Measurements from ENCODE around the gene ITIH1.
"Not testable (repeated sequence)": the region's sequence is repeated elsewhere in the genome, so short reads cannot be mapped to it uniquely, and the experiment has no call there.

The ITIH1 gene

DNA sequence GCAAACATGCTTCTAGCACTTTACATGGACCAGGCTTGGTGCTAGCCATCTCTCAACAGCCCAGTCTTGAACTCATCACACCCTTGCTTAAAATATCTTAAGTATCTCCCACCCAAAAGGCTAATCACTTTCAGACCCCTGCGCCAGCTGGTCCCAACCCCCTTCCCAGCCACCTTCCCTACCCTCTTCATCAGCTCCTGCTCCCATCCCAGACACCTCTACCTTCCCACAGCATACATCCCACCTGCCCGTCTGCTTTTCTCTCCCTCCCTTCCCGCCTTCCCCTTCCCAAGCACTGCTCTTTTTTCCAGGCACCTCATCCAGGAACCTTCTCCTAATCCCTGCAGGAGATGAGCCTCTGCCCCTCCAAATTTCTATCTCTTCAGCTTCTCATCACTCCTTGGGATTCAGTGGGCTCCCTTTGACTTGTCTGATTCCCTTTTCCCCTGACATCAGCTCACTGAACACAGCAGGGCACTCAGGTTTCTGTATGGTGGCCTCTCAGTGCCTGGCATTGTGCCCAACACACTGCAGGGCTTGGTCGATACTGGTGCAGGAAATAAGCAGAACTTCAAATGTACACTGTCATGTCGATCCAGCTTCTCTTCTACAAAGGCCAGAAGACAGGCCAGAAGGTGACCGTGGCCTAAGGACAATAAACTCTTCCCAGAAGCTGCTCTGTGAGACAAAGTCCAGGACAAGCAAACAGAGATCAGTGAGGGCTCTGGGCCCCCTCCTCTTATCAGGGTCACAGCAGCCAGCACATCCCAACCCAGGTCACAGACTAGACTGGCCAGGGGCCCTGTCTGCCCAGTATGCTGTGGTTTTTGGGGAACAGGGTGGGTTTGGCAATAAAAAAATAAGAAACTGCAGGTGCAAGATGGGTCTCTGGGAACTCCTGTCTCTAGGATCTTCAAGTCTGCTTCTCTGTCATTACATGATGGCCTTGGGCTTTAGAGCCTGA, 2.2 kb upstream of the ITIH1 start:
- DNase-seq, result peak; percentile 19

DNA sequence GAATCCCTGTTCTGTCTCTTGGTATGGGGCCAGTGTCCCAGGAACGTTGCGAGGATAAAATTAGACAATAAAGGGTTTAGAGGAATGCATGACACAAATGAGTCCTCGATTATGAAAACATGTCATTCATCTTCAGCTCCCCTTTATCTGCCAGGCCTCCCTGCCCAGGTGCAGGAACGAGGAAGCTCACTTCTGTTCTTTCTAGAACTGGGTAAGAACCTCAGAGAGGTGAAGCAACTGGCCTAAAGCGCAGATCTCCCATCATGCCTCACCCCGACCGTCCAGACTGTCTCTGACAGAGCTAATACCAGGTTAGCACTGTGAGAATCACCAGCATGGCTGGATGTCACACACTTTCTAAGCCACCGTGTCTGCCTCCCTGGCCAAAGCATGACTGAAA, 1.5 kb upstream of the ITIH1 start:
- DNase-seq, result no peak

DNA sequence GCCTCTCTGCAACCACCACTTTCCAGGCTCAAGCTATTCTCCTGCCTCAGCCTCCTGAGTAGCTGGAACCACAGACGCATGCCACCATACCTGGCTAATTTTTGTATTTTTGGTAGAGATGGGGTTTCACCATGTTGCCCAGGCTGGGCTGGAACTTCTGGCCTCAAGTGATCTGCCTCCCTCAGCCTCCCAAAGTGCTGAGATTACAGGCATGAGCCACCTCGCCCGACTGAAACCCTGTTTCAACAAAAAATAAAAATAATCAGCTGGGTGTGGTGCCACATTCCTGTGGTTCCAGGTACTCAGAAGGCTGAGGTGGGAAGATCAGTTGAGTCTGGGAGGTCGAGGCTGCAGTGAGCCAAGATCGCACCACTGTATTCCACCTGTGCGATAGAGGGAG, 913 bp upstream of the ITIH1 start:
- DNase-seq, result not testable (repeated sequence)

DNA sequence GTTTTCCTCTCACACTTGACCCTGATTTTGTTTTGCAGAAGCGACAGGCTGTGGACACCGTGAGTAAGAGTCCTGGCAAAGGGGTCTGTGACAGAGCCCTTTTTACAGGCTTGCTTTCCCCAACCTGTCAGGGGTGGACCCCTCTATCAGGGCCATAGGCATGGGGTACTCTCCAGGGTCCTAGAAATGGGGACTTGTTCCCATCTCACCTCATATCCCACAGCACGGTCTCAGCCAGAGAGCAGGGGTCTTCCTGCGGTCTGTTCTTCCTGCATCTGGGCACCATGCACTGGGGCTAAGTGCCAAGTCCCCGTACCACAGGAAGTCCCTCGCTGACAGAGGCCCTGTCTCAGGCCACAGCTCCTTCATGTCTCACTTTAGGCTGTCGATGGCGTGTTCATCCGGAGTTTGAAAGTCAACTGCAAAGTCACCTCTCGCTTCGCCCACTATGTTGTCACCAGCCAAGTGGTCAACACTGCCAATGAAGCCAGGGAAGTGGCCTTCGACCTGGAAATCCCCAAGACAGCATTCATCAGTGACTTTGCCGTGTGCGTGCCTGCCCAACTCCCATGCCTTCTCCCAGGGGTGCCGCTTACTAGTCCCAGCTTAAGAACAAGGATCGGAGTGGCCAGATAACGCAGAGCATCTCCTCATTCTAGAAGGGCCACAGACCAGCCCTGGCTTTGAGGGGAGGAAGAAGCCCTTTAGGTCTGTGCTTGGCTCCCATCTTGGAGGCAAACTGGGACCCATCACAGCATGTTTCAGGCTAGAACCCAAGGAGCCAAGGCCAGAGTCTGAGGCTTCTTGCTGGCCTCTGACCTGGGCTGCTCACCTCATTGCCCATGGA, 783 bp downstream of the ITIH1 start:
- DNase-seq, result no peak

DNA sequence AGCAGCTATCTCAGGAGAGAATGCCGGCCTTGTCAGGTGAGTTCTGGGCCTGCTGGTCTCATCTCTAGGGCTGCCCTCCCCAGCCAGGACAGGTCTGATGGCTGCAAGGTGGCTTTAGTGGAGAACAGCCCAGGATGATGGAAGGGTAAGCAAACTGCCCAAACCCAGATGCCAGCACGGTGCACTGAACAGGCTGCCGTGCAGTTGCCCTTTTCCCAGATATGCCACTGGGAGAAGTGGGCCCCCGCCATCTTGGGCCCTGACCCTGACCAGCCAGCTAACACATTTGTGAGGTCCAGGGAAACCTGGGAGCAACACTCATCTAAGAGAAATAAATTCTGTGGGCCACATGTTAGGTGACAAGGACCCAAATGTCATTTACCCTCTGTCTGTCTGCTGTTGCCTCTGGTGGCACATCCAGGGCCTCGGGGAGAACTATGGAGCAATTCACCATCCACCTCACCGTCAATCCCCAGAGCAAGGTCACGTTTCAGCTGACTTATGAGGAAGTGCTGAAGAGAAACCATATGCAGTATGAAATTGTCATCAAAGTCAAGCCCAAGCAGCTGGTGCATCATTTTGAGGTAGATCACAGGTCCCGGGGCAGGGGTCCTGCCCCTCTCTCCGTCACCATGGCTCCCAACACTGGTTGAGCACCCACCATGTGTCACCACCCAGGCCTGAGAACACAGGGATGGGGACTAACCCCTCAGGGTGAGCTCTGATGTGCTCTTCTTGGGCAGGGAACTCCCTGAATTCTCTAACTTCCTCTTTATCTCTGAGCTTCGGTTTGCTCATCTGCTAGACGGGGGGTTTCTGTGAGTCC, 1.8 kb downstream of the ITIH1 start:
- DNase-seq, result no peak

DNA sequence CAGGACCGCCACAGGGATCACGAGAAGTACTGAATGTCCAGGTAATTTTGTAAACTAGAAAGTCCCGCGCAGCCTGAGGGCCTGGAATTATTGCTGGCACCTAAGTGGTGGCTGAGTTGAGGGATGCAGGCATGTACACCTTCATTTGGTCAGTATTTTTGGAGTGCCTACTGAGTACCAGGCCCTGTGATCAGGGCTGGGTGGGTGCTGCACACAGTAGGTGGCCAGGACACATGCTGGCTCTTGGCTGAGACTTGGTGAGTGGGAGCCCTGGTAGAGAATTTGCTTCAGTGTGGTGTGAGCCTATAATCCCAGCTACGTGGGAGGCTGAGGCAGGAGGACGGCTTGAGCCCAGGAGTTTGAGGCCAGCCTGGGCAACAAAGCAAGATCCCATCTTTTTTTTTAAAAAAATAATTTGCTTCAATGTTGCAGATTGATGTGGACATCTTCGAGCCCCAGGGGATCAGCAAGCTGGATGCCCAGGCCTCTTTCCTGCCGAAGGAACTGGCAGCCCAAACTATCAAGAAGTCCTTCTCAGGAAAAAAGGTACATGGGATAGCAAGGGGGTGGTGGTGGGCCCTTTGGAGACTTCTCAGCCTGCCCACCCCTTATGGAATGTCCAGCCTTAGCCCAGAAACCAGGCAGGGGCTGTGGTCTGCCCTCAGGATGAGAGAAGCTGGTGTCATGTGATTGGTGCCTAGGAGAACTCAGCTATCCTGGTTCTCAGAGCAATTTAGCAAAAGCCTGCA, 2.6 kb downstream of the ITIH1 start:
- no peak for DNase-seq

DNA sequence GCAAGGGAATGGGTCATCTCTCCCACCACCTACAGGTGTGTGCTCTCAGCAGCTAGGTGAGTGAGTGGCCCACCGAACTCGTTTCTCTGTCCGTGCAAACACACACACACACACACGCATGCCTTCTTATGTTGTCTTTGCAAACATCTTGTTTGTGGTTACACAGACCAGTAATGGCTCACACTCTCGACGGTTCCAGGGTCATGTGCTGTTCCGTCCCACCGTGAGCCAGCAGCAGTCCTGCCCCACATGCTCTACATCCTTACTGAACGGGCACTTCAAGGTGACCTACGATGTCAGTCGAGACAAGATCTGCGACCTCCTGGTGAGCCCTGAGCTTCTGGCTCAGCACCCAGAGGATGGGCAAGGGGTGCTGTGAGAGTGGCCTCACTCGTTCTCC, 4.3 kb downstream of the ITIH1 start:
- DNase-seq, result no peak

DNA sequence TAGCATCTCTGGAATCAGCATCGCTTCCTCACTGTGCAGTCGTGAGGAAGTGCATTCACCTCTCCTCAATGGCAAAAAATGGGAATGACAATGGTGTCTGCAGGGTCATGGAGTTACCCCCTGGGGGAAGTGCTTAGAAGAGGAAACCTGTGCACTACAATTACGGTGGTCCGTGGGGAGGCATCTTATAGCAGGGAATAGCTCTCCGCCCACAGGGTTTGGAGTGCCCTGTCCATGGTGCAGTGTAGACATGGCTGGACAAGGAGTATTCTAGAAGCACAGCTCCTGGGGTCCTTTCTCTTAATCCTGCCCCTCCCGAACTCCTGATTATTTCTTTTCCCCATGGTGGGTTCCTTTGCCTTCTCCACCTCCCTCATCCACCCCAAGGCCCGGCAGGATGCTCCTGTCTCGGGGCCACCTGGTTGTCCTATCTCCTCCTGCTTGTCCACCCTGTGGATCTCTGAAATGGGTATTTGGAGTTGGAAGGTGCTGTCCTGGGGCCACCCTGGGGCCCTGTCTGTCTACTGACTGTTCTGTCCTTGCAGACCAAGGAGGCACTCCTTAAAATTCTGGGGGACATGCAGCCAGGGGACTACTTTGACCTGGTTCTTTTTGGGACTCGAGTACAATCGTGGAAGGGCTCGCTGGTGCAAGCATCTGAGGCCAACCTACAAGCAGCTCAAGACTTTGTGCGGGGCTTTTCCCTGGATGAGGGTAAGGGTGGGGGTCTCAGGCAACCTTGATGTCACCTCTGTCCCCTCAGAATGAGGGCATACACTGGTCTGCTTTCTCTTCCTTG, 5.2 kb downstream of the ITIH1 start:
- no peak for DNase-seq

DNA sequence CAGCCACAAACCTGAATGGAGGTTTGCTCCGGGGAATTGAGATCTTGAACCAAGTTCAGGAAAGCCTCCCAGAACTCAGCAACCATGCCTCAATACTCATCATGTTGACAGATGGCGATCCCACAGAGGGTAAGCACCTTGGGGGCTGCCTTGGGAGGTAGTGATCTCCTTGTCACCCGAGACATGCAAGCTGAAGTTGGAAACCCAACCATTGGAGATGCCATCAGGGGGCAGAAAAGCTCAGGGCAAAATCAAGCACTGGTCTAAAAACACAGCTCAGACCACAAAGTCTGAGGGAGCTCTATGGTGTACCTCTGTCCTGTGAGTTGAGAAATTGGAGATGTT, 5.8 kb downstream of the ITIH1 start:
- no peak for DNase-seq

DNA sequence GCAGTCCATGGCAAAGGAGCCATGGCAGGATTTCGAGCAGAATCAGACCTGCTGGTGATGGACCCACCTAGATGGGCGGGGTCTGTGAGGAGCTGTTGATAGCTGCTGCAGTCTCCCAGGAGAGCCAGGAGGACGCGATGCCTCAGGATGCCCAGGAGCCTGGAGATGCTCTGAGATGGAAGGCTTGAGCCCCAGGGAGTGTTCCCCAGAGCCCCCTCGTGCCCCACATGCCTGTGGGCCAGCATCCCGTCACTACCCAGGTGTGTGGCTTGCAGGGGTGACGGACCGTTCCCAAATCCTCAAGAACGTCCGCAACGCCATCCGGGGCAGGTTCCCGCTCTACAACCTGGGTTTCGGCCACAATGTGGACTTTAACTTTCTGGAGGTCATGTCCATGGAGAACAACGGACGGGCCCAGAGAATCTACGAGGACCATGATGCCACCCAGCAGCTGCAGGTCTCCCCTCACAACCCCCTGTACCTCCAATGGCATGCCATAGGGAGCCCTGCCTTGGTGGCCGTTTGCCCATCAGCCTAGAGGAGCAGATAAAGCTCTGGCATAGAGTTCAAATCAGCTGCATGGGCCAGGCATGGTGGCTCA, 6.7 kb downstream of the ITIH1 start:
- no peak for DNase-seq

DNA sequence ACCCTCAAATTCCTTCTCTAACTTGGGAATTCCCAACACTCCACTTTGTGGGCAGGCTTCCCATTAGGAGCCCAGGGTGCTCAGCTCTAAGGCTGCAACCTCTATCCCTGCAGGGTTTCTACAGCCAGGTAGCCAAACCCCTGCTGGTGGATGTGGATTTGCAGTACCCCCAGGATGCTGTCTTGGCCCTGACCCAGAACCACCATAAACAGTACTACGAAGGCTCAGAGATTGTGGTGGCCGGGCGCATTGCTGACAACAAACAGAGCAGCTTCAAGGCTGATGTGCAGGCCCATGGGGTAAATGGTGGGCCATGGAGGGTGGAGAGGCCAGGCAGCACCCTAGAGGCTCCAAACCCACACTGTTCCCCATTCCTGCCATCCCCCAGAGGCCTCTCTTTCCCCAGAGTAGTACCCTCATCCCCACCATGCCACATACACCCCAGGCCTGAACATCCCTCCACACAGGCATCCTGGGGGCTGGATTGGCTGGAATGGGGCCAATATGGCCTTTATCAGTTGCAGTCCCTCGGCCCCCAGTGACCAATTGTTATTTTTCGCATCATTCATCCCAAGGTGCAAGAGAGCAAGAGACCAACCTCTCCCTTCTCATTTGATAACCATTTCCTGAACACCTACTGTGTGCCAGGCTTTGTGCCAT, 7.7 kb downstream of the ITIH1 start:
- no peak for DNase-seq

DNA sequence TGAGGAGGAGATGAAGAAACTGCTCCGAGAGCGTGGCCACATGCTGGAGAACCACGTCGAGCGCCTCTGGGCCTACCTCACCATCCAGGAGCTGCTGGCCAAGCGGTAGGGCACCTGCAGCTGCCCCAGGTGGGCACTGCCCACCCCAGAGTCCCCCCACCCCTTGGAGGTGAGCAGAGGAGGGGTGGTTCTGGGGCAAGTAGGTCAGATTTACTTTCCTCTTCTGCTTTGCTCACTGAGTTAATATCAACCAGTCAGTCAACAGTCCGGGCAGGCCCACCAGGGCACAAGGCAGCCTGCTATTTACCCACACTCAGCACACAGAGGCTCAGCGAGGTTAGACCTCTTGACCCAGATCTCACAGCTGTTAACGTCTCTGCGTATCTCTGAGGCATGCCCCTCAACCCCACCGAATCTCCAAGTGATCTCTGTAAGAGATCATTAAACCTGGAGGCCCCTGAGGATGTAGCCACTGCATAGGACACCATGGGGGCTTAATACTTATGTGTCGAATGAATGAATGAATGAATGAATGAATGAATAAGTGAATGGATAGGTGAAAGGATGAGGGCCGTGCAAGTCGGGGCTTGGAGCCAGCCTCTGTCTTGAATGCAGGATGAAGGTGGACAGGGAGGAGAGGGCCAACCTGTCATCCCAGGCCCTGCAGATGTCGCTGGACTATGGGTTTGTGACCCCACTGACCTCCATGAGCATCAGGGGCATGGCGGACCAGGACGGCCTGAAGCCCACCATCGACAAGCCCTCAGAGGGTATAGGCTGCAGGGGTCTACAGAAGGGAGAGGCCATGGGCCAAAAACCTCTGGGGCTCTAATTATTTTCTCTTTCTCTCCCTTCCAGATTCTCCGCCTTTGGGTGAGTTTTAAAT, 9.2 kb downstream of the ITIH1 start:
- DNase-seq, result no peak

DNA sequence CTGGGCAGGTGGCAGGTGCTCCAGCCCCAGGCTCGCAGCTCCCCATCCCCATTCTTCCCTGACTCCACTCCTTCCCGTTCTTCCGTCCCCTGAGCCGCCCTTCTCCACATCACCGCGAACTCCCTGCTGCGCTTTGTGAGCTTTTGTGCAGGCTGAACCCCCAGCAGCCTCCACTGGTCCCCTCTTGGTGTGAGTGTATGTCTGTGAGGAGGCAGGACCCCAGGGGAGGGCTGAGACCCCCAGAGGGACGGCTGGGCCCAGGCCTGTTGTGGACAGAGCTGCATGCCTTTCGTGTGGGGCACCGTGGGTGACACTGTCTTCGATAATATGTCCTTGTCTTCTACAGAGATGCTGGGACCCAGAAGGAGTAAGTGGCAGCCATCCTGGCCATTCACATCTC, 9.8 kb downstream of the ITIH1 start:
- DNase-seq, result no peak

DNA sequence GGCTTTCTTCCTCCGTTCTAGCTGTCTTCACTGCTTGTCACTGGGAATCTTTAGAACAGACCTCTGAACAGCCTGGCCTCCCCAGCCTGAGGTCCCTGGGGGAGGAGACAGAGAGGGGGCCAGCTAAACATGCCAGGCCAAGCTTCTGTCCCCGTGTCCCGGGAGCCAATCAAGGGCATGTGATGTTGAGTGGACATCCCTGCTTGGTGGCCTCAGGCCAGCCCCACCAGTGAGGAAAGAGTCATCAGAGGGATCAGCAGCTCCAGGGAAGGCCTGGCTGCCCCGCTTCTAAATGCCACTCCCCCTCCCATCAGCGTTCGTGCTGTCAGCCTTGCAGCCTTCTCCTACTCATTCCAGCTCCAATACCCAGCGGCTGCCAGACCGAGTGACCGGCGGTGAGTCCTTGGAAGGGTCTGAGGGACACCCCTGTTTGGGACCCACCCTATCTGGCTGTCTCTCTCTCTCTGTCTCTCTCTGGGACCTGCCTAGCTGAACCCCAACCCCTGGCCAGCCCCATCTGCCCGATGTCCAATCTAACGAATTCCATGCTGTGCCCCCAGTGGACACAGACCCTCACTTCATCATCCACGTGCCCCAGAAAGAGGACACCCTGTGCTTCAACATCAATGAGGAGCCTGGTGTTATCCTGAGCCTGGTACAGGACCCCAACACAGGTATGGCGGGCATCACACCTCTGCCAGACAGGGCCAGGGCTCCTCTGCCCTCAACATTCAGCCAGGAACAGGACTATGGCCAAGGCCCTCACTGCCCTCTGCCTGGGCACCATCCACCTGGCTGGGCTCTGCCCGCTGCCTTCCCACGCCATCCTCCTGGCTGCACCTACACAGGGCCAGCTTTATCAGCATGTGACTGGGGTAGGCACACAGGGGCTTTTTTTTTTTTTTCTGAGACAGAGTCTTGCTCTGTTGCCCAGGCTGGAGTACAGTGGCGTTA, 10.6 kb downstream of the ITIH1 start:
- DNase-seq, result no peak

DNA sequence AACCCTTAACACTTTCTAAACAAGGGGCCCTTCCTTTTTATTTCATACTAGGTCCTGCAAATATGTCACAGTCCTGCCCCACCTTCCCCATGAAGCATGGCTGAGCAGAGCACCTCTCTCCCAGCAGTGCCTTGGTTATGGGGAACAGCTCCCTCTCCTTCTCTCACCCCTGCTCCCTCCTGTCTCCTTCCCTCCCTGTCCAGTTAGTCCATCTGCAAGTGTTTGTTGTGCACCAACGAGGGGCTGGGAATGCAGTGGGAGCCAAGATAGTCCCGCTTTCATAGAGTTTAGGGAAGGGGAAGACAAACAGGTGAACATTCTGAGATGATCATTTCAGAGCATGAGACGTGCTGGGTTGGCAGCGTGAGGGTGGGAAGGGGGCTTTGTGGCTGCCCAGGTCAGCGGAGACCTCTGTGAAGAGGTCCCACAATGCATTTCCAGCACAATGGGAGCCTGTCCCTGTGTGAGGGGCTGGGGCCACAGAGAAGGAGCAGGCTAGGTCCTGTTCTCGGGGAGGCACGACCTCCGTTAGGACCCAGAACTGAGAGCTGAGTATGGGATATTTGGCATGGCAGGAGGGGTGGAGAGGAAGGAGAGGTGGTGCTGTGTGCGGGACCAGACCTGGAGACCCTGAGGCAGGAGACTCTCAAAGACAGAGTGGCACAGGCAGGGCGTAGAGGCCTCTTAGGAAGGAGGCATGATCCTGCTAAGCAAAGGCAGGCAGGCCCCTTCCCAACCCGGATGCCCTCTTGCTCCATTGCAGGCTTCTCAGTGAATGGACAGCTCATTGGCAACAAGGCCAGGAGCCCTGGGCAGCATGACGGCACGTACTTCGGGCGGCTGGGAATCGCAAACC, 11.7 kb downstream of the ITIH1 start:
- DNase-seq, result no peak

DNA sequence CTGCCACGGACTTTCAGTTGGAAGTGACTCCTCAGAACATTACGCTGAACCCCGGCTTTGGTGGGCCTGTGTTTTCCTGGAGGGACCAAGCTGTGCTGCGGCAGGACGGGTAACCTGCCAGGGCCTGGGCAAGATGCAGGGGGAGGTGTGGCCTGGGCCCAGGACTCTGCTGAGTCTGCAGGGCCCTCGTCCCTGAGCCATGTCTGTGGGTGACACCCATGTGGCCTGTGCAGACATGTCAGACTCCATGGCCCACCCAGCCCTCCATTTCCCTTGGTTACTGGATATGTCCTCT, 12.3 kb downstream of the ITIH1 start:
- DNase-seq, result no peak

DNA sequence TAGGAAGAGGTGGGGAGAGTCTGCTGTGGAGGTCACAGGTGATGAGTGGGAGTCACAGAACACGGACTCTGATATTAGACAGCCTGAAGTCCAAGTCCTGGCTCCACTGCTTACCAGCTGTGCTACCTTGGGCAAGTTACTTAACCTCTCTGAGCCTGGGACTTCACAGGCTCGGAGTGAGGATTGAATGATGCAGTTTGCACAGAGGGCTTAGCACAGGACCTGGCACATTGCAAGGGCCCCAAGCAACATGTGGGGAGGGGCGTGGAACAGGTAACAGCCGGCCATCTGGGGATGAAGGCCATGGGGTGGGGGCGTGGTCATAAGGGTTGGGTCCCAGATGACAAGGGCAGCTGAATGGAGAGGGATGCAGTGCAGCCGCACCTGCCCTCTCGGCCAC, 12.9 kb downstream of the ITIH1 start:
- no peak for DNase-seq

DNA sequence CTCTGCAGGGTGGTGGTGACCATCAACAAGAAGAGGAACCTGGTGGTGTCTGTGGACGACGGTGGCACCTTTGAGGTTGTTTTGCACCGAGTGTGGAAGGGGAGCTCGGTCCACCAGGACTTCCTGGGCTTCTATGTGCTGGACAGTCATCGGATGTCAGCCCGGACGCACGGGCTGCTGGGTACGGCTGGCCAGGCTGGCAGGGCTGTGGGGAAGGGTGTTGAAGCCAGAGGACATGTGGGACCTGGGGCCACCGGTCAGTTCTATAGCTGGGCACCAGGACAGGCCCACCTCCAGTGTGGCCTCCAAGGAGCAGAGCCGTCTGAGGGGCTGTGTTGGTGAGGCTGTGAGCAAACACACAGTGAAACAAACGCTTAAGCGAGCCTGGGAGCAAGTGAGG, 13.3 kb downstream of the ITIH1 start:
- DNase-seq, result no peak

All from NCI-H510A treated with DMSO at 0.1 percent for 48 hours (cell line).